ENCODE measurements around the gene C7orf25.

Gene C7orf25

DNA sequence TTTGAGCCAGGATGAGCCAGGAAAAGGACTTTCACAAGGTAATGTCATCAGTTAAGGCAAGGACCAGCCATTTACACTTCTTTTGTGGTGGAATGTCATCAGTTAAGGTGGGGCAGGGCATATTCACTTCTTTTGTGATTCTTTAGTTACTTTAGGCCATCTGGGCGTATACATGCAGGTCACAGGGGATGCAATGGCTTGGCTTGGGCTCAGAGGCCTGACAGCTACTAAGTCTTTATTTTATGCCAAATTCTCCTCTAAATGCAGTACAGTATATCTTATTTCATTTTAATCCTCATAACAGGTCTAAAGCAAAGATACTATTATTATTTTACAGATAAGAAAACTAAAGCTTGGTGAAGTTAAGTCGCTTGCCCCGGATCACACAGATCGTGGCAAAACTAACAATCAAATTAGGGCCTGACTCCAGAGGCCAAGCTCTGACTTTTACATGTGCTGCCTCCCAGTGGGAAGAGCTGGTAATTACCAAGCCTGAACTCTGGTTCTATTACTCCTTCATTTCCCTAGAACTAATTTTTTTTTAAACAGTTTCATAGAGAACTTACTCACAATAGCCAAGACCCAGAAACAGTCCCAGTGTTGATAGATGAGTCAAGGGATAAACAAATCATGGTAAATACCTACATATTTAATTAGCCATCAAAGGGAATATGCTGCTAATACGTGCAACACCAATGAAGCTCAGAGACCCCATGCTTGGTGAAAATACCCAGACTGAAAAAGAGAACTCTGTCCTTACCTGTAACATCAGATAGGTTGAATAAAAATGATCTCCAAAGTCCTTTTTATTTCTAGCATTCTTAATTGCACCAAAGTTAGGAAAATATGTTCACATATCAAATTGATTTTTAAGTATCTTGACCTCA, 35.4 kb downstream of the C7orf25 start:
- peak; percentile 16 for DNase-seq

DNA sequence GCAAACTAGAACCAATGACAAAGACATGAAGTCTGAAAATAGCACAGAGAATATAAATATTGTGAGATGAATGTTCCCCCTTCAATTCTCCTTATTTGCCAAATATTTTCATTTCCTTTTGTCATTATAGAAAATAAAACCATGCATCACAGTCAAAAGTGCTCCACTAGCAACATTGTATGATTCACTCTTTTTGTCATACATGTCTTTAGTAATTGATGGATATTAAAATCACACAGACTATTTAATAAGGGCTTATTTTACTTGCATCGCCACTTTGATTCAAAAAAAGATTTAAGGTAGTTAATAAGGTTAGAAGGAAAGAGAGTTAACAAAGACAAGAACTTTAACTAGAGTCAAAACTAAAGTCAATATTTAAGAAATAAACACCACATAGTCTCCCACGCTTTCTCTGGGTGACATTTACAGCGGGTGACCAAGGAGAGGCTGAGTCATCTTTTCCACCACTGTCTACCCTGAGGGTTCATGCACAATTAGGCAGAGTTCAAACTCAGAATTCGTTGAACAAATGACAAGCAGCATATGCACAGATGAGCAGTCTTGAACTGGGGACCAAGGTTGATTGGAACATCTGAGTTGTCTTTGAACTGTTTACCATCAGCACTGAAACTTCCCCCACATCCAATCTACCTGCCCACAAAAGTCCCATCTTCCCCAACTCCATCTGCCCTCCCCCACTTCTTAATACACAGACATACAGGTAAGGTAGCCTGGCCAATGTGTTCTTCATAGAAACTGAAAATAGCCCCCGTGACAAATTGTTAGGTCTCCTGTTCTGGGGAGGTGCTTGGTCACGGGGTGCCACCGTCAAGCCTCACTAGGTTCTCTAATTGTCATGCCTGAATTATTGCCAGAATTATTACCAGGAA, 42.5 kb downstream of the C7orf25 start:
- no peak for DNase-seq

- no peak for DNase-seq
Measured at GRCh38 chr7:42868480-42868879, 43.4 kb downstream of the C7orf25 start.
